ENCODE measurements around the gene GPN2.
A peak's percentile ranks its signal among the peaks of the same experiment; 100 is the strongest.

Gene GPN2

DNA sequence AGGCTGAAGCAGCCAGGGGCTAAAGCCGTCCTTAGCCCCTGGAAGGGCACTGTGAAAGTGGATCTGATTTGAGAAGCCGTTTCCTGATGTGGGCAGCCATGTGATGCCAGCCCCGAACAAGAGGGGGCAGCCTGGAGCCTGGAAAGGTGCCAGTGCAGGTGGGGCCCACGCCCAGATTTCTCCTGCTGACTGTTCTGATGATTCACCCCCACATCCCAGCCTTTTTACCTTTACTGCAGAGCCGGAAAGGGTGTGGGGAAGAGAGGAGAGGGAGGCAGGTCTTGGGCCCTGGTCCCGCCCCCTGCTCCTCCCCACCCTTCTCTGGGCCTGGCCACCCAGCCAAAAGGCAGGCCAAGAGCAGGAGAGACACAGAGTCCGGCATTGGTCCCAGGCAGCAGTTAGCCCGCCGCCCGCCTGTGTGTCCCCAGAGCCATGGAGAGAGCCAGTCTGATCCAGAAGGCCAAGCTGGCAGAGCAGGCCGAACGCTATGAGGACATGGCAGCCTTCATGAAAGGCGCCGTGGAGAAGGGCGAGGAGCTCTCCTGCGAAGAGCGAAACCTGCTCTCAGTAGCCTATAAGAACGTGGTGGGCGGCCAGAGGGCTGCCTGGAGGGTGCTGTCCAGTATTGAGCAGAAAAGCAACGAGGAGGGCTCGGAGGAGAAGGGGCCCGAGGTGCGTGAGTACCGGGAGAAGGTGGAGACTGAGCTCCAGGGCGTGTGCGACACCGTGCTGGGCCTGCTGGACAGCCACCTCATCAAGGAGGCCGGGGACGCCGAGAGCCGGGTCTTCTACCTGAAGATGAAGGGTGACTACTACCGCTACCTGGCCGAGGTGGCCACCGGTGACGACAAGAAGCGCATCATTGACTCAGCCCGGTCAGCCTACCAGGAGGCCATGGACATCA, 27.1 kb downstream of the GPN2 start, which contains the start of gene SFN (continued):
- TF ChIP-seq EGR2 (tag by site-specific recombination; IDR thresholded peaks at IDR 0.05; ENCODE audit: low read depth) (0 out of 2 replicates have a peak, but pooled peaks have one; percentile 31), ZBTB48 (tag by site-specific recombination; IDR thresholded peaks at IDR 0.05) (no peak), ZIC2 (tag by site-specific recombination; IDR thresholded peaks at IDR 0.05) (no peak), ZNF324 (tag by site-specific recombination; IDR thresholded peaks at IDR 0.05) (peak; percentile 56; the same call in 1 of the 2 replicates), ZSCAN30 (tag by site-specific recombination; IDR thresholded peaks at IDR 0.05) (no peak), ZNF658 (tag by site-specific recombination; IDR thresholded peaks at IDR 0.05) (no peak), HOXA7 (CRISPR knock-in tag; IDR thresholded peaks at IDR 0.05; ENCODE audit: borderline replicate concordance) (no peak), REPIN1 (tag by site-specific recombination; IDR thresholded peaks at IDR 0.05; ENCODE audit: low read depth) (no peak), ZNF521 (tag by site-specific recombination; IDR thresholded peaks at IDR 0.05) (no peak), YY1 (tag by site-specific recombination; IDR thresholded peaks at IDR 0.05) (no peak), ZNF571 (tag by site-specific recombination; IDR thresholded peaks at IDR 0.05) (no peak), ZNF623 (tag by site-specific recombination; IDR thresholded peaks at IDR 0.05) (no peak), ZNF133 (tag by site-specific recombination; IDR thresholded peaks at IDR 0.05) (no peak), ZNF654 (tag by site-specific recombination; IDR thresholded peaks at IDR 0.05; ENCODE audit: low read depth) (no peak), SP2 (tag by site-specific recombination; IDR thresholded peaks at IDR 0.05) (peak; percentile 77), ZSCAN16 (tag by site-specific recombination; IDR thresholded peaks at IDR 0.05) (no peak), FEZF1 (tag by site-specific recombination; IDR thresholded peaks at IDR 0.05) (no peak), ZNF560 (tag by site-specific recombination; IDR thresholded peaks at IDR 0.05; ENCODE audit: borderline replicate concordance) (no peak), KLF10 (tag by site-specific recombination; IDR thresholded peaks at IDR 0.05) (peak; percentile 81), ZNF354C (tag by site-specific recombination; IDR thresholded peaks at IDR 0.05; ENCODE audit: borderline replicate concordance, low read depth) (no peak), ZNF394 (tag by site-specific recombination; IDR thresholded peaks at IDR 0.05; ENCODE audit: borderline replicate concordance) (no peak), ZNF146 (tag by site-specific recombination; IDR thresholded peaks at IDR 0.05) (no peak), ZNF19 (tag by site-specific recombination; IDR thresholded peaks at IDR 0.05; ENCODE audit: low read depth) (no peak), ZNF549 (tag by site-specific recombination; IDR thresholded peaks at IDR 0.05) (no peak), BCL11B (tag by site-specific recombination; IDR thresholded peaks at IDR 0.05; ENCODE audit: low read depth) (no peak), ZNF529 (tag by site-specific recombination; IDR thresholded peaks at IDR 0.05; ENCODE audit: insufficient replicate concordance) (no peak)
- TF ChIP-seq, protein P1, sequence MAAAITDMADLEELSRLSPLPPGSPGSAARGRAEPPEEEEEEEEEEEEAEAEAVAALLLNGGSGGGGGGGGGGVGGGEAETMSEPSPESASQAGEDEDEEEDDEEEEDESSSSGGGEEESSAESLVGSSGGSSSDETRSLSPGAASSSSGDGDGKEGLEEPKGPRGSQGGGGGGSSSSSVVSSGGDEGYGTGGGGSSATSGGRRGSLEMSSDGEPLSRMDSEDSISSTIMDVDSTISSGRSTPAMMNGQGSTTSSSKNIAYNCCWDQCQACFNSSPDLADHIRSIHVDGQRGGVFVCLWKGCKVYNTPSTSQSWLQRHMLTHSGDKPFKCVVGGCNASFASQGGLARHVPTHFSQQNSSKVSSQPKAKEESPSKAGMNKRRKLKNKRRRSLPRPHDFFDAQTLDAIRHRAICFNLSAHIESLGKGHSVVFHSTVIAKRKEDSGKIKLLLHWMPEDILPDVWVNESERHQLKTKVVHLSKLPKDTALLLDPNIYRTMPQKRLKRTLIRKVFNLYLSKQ (tag by site-specific recombination; IDR thresholded peaks at IDR 0.05; ENCODE audit: borderline replicate concordance): no peak
- TF ChIP-seq, protein P2, sequence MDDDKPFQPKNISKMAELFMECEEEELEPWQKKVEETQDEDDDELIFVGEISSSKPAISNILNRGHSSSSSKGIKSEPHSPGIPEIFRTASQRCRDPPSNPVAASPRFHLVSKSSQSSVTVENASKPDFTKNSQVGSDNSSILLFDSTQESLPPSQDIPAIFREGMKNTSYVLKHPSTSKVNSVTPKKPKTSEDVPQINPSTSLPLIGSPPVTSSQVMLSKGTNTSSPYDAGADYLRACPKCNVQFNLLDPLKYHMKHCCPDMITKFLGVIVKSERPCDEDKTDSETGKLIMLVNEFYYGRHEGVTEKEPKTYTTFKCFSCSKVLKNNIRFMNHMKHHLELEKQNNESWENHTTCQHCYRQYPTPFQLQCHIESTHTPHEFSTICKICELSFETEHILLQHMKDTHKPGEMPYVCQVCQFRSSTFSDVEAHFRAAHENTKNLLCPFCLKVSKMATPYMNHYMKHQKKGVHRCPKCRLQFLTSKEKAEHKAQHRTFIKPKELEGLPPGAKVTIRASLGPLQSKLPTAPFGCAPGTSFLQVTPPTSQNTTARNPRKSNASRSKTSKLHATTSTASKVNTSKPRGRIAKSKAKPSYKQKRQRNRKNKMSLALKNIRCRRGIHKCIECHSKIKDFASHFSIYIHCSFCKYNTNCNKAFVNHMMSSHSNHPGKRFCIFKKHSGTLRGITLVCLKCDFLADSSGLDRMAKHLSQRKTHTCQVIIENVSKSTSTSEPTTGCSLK (tag by site-specific recombination; IDR thresholded peaks at IDR 0.05): no peak
- TF ChIP-seq, protein P3, sequence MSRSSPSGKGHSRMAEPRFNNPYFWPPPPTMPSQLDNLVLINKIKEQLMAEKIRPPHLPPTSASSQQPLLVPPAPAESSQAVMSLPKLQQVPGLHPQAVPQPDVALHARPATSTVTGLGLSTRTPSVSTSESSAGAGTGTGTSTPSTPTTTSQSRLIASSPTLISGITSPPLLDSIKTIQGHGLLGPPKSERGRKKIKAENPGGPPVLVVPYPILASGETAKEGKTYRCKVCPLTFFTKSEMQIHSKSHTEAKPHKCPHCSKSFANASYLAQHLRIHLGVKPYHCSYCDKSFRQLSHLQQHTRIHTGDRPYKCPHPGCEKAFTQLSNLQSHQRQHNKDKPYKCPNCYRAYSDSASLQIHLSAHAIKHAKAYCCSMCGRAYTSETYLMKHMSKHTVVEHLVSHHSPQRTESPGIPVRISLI (tag by site-specific recombination; IDR thresholded peaks at IDR 0.05): no peak
- TF ChIP-seq, protein P4, sequence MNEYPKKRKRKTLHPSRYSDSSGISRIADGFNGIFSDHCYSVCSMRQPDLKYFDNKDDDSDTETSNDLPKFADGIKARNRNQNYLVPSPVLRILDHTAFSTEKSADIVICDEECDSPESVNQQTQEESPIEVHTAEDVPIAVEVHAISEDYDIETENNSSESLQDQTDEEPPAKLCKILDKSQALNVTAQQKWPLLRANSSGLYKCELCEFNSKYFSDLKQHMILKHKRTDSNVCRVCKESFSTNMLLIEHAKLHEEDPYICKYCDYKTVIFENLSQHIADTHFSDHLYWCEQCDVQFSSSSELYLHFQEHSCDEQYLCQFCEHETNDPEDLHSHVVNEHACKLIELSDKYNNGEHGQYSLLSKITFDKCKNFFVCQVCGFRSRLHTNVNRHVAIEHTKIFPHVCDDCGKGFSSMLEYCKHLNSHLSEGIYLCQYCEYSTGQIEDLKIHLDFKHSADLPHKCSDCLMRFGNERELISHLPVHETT (tag by site-specific recombination; IDR thresholded peaks at IDR 0.05): no peak
- TF ChIP-seq, protein P5, sequence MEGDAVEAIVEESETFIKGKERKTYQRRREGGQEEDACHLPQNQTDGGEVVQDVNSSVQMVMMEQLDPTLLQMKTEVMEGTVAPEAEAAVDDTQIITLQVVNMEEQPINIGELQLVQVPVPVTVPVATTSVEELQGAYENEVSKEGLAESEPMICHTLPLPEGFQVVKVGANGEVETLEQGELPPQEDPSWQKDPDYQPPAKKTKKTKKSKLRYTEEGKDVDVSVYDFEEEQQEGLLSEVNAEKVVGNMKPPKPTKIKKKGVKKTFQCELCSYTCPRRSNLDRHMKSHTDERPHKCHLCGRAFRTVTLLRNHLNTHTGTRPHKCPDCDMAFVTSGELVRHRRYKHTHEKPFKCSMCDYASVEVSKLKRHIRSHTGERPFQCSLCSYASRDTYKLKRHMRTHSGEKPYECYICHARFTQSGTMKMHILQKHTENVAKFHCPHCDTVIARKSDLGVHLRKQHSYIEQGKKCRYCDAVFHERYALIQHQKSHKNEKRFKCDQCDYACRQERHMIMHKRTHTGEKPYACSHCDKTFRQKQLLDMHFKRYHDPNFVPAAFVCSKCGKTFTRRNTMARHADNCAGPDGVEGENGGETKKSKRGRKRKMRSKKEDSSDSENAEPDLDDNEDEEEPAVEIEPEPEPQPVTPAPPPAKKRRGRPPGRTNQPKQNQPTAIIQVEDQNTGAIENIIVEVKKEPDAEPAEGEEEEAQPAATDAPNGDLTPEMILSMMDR (tag by site-specific recombination; IDR thresholded peaks at IDR 0.05): no peak; the same call in 1 of the 2 replicates
- TF ChIP-seq, protein P6, sequence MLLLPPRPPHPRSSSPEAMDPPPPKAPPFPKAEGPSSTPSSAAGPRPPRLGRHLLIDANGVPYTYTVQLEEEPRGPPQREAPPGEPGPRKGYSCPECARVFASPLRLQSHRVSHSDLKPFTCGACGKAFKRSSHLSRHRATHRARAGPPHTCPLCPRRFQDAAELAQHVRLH (tag by site-specific recombination; IDR thresholded peaks at IDR 0.05): 0 out of 2 replicates have a peak, but pooled peaks have one; percentile 55

Measured in HEK293 (cell line).